ENCODE measurements around the gene NOL8. TPM values are rescaled to one million over a fixed set of nuclear protein-coding genes. Genes with fewer than 3 reads are reported as not detected.
A peak's percentile ranks its signal among the peaks of the same experiment; 100 is the strongest.

NOL8 gene
- total RNA-seq, 1 donor from 2014 or later: 33.9 TPM

- no peak for DNase-seq (ENCODE audit: low read depth)
These were observed 58.7 kb downstream of the NOL8 start for GRCh38 chr9:92266486-92266885.

GRCh38 chr9:92265154-92265553 is 60.0 kb downstream of the NOL8 start:
- DNase-seq (ENCODE audit: low read depth): peak; percentile 68

- no peak for DNase-seq (ENCODE audit: low read depth)
These were observed 62.0 kb downstream of the NOL8 start for GRCh38 chr9:92263131-92263530.

DNA sequence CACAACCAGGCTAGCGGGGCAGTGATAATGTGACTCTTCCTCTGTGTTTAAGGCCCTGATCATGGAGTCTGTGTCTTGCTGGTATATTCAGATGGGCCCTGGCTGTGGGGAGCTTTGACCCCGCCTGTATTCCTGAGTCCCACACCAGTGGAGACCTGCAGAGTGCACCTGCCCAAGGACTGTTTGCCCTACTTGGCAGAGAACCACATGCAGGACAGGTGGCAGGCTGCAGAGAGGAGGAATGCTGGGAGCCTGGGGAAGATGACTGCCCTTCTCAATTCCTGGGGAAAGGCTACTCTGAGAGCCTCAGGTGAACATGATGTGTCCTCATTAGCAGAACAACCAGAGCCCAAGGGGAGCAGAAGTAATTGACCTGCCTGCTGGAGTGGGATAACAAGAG is 67.8 kb downstream of the NOL8 start:
- no peak for DNase-seq (ENCODE audit: low read depth)

GRCh38 chr9:92254381-92255337 is 70.5 kb downstream of the NOL8 start:
- DNase-seq (ENCODE audit: low read depth): no peak

- DNase-seq (ENCODE audit: low read depth): no peak
These were observed 71.5 kb downstream of the NOL8 start for GRCh38 chr9:92253656-92254055.

GRCh38 chr9:92247981-92248380 is 77.2 kb downstream of the NOL8 start:
- peak; percentile 91 for DNase-seq (ENCODE audit: low read depth)

Other genes with a start within 250 kb of the NOL8 start
- 144 and 180 TPM in 2 replicates for gene SPTLC1, start 209.9 kb downstream of the NOL8 start, total RNA-seq
- 239 and 356 TPM in 2 replicates for gene IARS1, start 31.7 kb downstream of the NOL8 start, total RNA-seq
- gene CENPP, start 603 bp upstream of the NOL8 start, total RNA-seq: 1.2 and 3.1 TPM in 2 replicates
- gene OGN, start 79.2 kb upstream of the NOL8 start, total RNA-seq: not detected in 2 replicates
- not detected in 2 replicates for gene OMD, start 99.1 kb upstream of the NOL8 start, total RNA-seq
- not detected in 2 replicates for gene ASPN, start 157.2 kb upstream of the NOL8 start, total RNA-seq
- 0.20 TPM in 1 of 2 replicates, not detected in the other for gene ECM2, start 210.6 kb upstream of the NOL8 start, total RNA-seq

Data from renal cortical epithelial cell (primary cell).